ENCODE measurements around the gene SREK1IP1.

GRCh38 chr5:64788156-64788555, 19.7 kb upstream of the SREK1IP1 start:
- TF ChIP-seq CTCF (IDR thresholded peaks at IDR 0.05) (no peak), POLR2A (IDR thresholded peaks at IDR 0.05) (no peak)

Data from body of pancreas (tissue), 4 donors.